ENCODE data around the gene ING5. TPM values are rescaled to one million over a fixed set of nuclear protein-coding genes. Genes with fewer than 3 reads are reported as not detected.

The ING5 gene
- total RNA-seq, 4 donors from 2014 or later, result 28.1 to 43.8 (median 30.3) TPM

- no peak for TF ChIP-seq POLR2AphosphoS5 (IDR thresholded peaks at IDR 0.05)
- no peak for TF ChIP-seq POLR2A (IDR thresholded peaks at IDR 0.05; ENCODE audit: low read depth)
- 69% methylated on average over 36 of the region's 42 CpGs for WGBS
- no peaks in the 10 kb centered on the region for H3K9me3 ChIP-seq
- H3K36me3 ChIP-seq, result peaks cover 47 to 74% (median 60%) of the 10 kb centered on the region in 4 donors
- intact Hi-C loops (cut with DNase I), result no loop called here
- H3K4me1 ChIP-seq, result no peaks in the 10 kb centered on the region
- no peak for DNase-seq (ENCODE audit: extremely low spot score)
- H3K27ac ChIP-seq (replicated peaks in 1 of 4), result no peak overlapping the region
- no peaks in the 10 kb centered on the region for H3K27me3 ChIP-seq
- H3K4me3 ChIP-seq, result no peak overlapping the region
These were observed 35.0 kb upstream of the ING5 start for GRCh38 chr2:241666627-241667400.

GRCh38 chr2:241668354-241668753 lies 33.5 kb upstream of the ING5 start:
- TF ChIP-seq POLR2A (IDR thresholded peaks at IDR 0.05; ENCODE audit: low read depth) (no peak), CTCF (IDR thresholded peaks at IDR 0.05) (no peak), POLR2AphosphoS5 (IDR thresholded peaks at IDR 0.05) (no peak), EP300 (IDR thresholded peaks at IDR 0.05) (no peak)
- no peaks in the 10 kb centered on the region for H3K9me3 ChIP-seq
- intact Hi-C loops (cut with DNase I), result no loop called here
- H3K4me1 ChIP-seq, result no peaks in the 10 kb centered on the region
- DNase-seq (ENCODE audit: extremely low spot score), result no peak
- 92% methylated on average over 21 of the region's 21 CpGs for WGBS
- no peaks in the 10 kb centered on the region for H3K27me3 ChIP-seq
- no peak overlapping the region for H3K27ac ChIP-seq (replicated peaks in 1 of 4)
- H3K36me3 ChIP-seq, result peaks cover 58 to 78% (median 70%) of the 10 kb centered on the region in 4 donors
- H3K4me3 ChIP-seq, result no peak overlapping the region

- no peak overlapping the region for H3K27ac ChIP-seq (replicated peaks in 1 of 4)
- H3K9me3 ChIP-seq, result no peaks in the 10 kb centered on the region
- no peak overlapping the region for H3K4me3 ChIP-seq
- TF ChIP-seq EP300 (IDR thresholded peaks at IDR 0.05) (no peak), POLR2A (IDR thresholded peaks at IDR 0.05; ENCODE audit: low read depth) (no peak), POLR2AphosphoS5 (IDR thresholded peaks at IDR 0.05) (no peak), CTCF (IDR thresholded peaks at IDR 0.05) (no peak)
- H3K27me3 ChIP-seq, result no peaks in the 10 kb centered on the region
- DNase-seq (ENCODE audit: extremely low spot score), result no peak
- intact Hi-C loops (cut with DNase I), result no loop called here
- 82% methylated on average over 12 of the region's 12 CpGs for whole genome bisulfite sequencing
- H3K36me3 ChIP-seq, result peaks cover 58 to 75% (median 71%) of the 10 kb centered on the region in 4 donors
- no peaks in the 10 kb centered on the region for H3K4me1 ChIP-seq
These were observed 33.0 kb upstream of the ING5 start for GRCh38 chr2:241668839-241669238.

GRCh38 chr2:241670333-241671110 lies 31.3 kb upstream of the ING5 start:
- H3K27ac ChIP-seq (replicated peaks in 1 of 4), result no peak overlapping the region
- peaks cover 58 to 87% (median 71%) of the 10 kb centered on the region in 4 donors for H3K36me3 ChIP-seq
- no peak overlapping the region for H3K4me3 ChIP-seq
- H3K4me1 ChIP-seq, result no peaks in the 10 kb centered on the region
- intact Hi-C loops (cut with DNase I), result no loop called here
- no peak for DNase-seq (ENCODE audit: extremely low spot score)
- no peaks in the 10 kb centered on the region for H3K9me3 ChIP-seq
- TF ChIP-seq CTCF (IDR thresholded peaks at IDR 0.05), result no peak
- no peak for TF ChIP-seq POLR2AphosphoS5 (IDR thresholded peaks at IDR 0.05)
- TF ChIP-seq EP300 (IDR thresholded peaks at IDR 0.05), result no peak
- TF ChIP-seq POLR2A (IDR thresholded peaks at IDR 0.05; ENCODE audit: low read depth), result no peak
- no peaks in the 10 kb centered on the region for H3K27me3 ChIP-seq
- WGBS, result 90% methylated on average over 24 of the region's 31 CpGs
